SK-N-MC (cell line): ENCODE data around the gene SLC9A5.

Source experiments
- DNase-seq: peaks from one replicate; pipeline ENCODE4 v3.0.0-alpha.2; 2011; ENCODE audit warnings: low read depth, low spot score
- H3K27ac ChIP-seq: fragments of 200-600 bp; sonication (generic); 2 replicates; pipeline ENCODE4 v1.5.1; 2016; ENCODE audit warnings: mixed run types
- H3K36me3 ChIP-seq: fragments of 200-600 bp; sonication (generic); 2 replicates; pipeline ENCODE4 v1.6.1; 2017; ENCODE audit warnings: antibody characterized with exemption, low read length, mixed read lengths; ENCODE audit not compliant: insufficient read depth
- H3K4me3 ChIP-seq: fragments of 200-600 bp; sonication (generic); 2 replicates; pipeline ENCODE4 v1.5.1; 2016
- H3K9ac ChIP-seq: fragments of 200-600 bp; sonication (generic); 2 replicates; pipeline ENCODE4 v1.8.0; 2017; ENCODE audit warnings: mixed run types, mixed read lengths; ENCODE audit not compliant: insufficient read length
- H3K9me3 ChIP-seq: fragments of 200-600 bp; sonication (generic); 2 replicates; pipeline ENCODE4 v1.6.1; 2017; ENCODE audit warnings: low read depth, mild to moderate bottlenecking, antibody characterized with exemption, low read length, moderate library complexity, mixed read lengths
- EZH2 ChIP-seq: fragments of 200-600 bp; sonication (generic); IDR thresholded peaks from one replicate; pipeline ENCODE4 v1.6.1; 2017; ENCODE audit warnings: antibody characterized with exemption
- FOXP2 ChIP-seq: optimal IDR thresholded peaks from 2 replicates; pipeline ENCODE3; 2011; ENCODE audit warnings: mild to moderate bottlenecking, moderate library complexity; ENCODE audit not compliant: insufficient read depth; ENCODE audit errors: extremely low read length, control extremely low read depth
- POLR2AphosphoS5 ChIP-seq: IDR thresholded peaks from 2 replicates; pipeline ENCODE4 v1.6.1; 2012; ENCODE audit warnings: mild to moderate bottlenecking, low read depth, low read length, borderline replicate concordance

Gene SLC9A5

DNA sequence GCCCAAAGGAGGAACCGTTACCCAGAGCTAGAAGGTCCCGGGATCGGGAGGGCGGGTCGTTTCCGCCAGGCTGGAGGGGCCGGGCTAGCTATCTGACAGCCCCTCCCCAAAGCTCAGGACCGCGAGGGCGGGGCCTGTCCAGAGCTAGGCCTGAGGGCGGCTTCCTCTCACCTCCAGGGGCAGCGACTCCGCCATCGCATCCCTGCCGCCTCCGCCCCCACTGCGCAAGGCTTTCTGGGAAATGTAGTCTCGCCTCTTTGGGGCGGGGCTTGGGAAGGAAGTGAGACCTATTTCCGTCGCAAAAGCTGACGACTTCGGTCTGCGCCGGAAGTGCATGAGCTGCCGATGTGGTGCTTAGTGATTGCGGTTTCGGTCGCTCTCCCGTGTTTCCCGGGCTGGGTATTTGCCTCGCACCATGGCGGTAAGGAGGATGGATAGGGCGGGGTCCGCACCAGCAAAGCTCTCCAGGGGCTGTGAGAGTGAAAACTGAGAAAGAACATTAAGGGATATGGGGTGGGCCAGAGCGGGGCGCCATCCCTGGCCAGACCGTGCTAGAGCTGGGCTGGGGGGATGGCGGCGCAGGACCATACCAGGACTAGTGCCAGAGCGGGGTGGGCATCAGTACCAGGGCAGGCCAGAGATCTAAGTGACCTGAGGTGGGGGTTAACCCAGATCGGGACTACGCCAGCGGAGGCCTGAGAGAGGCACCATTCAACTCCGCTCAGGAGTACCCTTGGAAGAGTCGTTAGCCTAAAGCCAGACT, 21.8 kb upstream of the SLC9A5 start, which contains the start of gene TMEM208:
Gene TMEM208, plus strand, starts transcription at position 327 of the 763 bp plus-strand sequence. Its CDS starts 89 bp downstream, at position 416.
- Histone ChIP-seq H3K36me3 (no peaks in the 10 kb centered on the region; the same call in 1 of the 2 replicates), H3K9ac (peak within 1 kb of the TSS; percentile 85), H3K4me3 (peak within 1 kb of the TSS; percentile 88), H3K9me3 (no peaks in the 10 kb centered on the region), H3K27ac (no peak within 1 kb of the TSS)
- DNase-seq = no peak
- TF ChIP-seq FOXP2 = no peak
- TF ChIP-seq EZH2 = no peak
- TF ChIP-seq POLR2AphosphoS5 = peak; percentile 71; the same call in 1 of the 2 replicates

DNA sequence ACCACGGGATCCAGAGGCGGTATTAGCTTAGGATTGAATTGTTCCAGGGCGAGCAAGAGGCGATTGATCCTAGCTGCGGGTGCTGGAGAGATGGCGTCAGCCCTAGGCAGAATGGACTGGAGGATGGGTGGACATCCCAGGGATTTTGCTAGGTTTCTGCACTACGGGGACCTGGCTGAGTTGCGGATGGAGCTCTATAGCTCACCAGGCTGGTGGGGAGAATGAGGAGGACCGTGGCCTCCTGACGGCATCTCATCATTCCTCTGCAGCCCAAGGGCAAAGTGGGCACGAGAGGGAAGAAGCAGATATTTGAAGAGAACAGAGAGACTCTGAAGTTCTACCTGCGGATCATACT, 21.2 kb upstream of the SLC9A5 start:
- peak overlapping the region; percentile 88 for H3K4me3 ChIP-seq
- DNase-seq = no peak
- TF ChIP-seq POLR2AphosphoS5 (no peak), EZH2 (no peak), FOXP2 (no peak)
- H3K9ac ChIP-seq = peak overlapping the region; percentile 85
- no peak overlapping the region for H3K27ac ChIP-seq
- no peaks in the 10 kb centered on the region for H3K9me3 ChIP-seq
- no peaks in the 10 kb centered on the region; the same call in 1 of the 2 replicates for H3K36me3 ChIP-seq

DNA sequence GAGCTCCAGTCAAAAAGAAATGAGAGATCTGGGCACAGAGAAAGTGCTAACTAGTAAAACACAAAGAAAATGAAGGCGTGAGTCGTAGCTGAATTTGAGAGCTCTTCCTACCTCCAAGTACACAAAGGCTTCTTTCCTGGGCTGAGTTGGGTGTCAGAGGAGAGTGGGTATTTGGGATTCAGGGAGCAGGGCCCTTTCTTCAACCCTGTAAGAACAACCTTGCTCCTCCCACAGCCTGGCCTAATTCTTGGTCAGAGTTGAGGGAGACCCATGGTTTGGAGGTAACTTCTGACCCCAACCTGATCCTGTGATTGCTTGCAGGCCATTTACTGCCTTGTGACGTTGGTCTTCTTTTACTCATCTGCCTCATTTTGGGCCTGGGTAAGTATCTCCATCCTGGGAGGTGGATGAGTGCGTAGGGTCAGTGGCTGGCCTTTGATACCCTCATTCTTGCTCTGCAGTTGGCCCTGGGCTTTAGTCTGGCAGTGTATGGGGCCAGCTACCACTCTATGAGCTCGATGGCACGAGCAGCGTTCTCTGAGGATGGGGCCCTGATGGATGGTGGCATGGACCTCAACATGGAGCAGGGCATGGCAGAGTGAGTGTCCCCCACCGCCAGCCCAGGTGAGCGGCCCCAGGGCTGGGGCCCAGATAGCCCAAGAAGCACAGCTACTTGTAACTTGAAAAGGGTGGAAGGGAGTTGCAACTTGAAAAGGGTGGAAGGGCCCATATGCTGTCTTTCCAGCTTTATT, 20.6 kb upstream of the SLC9A5 start:
- no peak for TF ChIP-seq FOXP2
- no peak for TF ChIP-seq EZH2
- no peak for TF ChIP-seq POLR2AphosphoS5
- no peak for DNase-seq
- H3K36me3 ChIP-seq = no peaks in the 10 kb centered on the region; the same call in 1 of the 2 replicates
- H3K27ac ChIP-seq = no peak overlapping the region
- H3K4me3 ChIP-seq = peak overlapping the region; percentile 88
- no peak overlapping the region for H3K9ac ChIP-seq
- no peaks in the 10 kb centered on the region for H3K9me3 ChIP-seq

DNA sequence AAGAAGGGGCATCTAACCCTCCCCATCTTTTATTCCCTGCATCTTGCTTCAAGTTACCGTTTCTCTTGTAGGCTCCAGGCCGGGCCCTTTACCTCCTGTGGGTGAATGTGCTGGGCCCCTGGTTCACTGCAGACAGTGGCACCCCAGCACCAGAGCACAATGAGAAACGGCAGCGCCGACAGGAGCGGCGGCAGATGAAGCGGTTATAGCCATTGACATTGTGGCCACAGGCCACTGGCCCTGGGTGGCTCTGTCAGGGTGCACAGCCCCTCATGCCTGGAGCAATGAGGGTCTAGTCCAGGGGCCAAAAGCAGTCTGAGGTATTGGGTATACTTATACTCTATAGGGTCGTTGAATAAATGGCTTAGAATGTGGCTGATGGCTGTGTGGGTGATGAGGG, 19.9 kb upstream of the SLC9A5 start:
- DNase-seq = no peak
- TF ChIP-seq POLR2AphosphoS5 = no peak
- no peak for TF ChIP-seq FOXP2
- no peak for TF ChIP-seq EZH2
- Histone ChIP-seq H3K9ac (no peak overlapping the region), H3K27ac (no peak overlapping the region), H3K9me3 (no peaks in the 10 kb centered on the region), H3K36me3 (no peaks in the 10 kb centered on the region; the same call in 1 of the 2 replicates), H3K4me3 (no peak overlapping the region)

DNA sequence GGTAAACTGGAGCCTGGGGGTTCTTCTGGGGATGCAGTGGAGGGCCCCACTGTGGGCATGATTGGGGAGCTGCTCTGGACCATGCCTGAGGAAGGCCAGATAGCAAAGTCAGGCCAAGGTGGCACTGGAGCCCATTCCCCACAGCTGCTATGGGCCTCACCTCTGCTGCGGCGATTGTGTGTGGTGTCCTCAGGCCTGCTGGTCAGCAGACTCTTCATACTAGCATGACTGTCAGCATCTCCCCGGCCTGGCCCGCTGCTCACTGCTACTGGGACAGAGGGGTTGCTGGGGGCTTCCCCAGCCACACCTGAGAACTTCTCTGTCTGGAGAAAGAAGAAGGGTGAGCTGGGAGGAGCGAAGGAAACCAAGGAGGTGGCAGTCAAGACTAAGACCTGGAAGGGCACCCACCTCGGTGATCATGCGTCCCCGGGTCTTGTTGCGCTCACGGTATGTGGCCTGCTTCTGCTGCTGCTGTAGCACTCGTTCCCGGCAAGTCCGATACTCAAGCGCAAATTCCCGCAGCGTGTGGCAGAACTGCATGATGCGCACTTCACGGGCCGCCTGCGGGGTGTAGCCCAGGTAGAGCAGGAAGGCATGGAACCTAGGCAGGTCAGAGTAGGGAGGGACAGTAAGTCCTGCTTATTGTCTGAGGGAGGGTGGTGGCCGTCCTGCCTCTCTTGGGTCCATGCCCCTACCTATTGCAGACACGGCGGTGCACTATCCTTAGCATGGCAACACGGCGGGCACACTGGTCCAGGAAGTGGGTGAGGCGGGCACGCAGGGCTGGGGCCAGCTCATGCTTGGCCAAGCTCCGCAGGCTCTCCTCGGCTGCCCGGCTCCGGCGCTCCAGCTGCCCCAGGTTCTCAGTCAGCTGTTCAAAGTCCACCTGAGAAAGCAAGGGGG, 18.6 kb upstream of the SLC9A5 start:
- Histone ChIP-seq H3K9me3 (no peaks in the 10 kb centered on the region), H3K9ac (no peak overlapping the region), H3K36me3 (no peaks in the 10 kb centered on the region; the same call in 1 of the 2 replicates), H3K27ac (no peak overlapping the region), H3K4me3 (no peak overlapping the region)
- TF ChIP-seq FOXP2 = no peak
- TF ChIP-seq EZH2 = no peak
- TF ChIP-seq POLR2AphosphoS5 = no peak
- DNase-seq = no peak

DNA sequence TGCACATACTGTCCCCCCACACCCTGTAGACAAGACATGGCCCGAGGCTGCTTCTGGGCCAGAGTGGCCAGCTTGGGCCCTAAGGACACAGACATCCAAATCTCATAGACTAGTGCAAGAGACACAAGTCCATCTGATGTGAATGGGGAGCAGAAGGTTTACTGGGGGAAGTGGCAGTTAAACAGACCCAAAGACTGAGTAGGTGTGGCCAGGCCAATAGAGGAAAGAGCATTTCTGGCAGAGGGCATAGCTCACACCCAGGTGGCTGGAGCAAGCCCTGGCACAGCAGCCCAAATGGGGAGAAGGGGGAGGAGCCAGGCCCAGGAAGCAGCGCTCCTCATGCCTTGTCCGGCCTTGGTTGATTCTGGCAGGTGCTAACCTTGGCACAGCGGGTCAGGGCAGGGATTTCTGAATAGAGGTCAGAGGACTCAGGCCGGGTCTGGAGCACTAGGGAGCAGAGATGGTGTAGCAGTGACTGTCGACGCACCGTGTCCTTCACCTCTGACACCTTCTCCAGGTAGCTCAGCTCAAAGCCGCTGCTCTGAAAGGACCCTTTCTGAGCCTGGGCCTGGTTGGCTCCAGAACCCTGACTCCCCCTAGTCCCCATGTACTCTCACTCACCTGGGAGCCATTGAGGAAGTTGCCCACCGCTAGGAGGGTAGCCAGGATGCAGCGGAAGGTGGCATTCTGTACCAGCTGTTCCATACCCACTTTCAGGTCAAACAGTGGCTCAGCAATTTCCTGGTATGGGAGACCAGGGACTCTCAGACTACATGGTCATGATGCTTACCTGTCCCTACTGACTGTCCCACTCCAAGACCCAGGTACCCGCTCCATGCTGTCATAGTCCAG, 17.7 kb upstream of the SLC9A5 start:
- Histone ChIP-seq H3K9me3 (no peaks in the 10 kb centered on the region), H3K4me3 (no peak overlapping the region), H3K9ac (no peak overlapping the region), H3K36me3 (no peaks in the 10 kb centered on the region; the same call in 1 of the 2 replicates), H3K27ac (no peak overlapping the region)
- DNase-seq = no peak
- TF ChIP-seq EZH2 = no peak
- TF ChIP-seq POLR2AphosphoS5 = no peak
- TF ChIP-seq FOXP2 = no peak

DNA sequence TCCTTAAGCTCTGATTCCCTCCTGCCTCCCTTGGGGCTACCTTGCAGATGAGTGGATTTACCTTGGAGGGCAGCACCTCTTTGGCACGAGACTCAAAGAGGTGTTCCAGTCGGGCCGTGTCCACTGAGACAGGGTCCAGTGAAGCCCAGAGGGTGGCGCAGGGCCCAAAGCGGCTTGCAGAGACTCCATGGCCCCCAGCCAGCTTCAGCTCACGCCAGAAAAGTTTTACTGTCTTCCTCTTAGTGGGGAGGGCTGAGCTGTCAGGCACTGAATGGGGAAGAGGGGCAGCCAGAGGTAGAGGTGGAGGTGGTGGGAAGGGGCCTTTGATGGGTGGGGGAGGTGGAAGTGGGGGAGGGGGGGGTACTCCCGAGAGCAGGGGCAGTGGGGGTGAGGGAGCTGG, 15.2 kb upstream of the SLC9A5 start:
- Histone ChIP-seq H3K27ac (no peak overlapping the region), H3K4me3 (no peak overlapping the region), H3K36me3 (no peaks in the 10 kb centered on the region; the same call in 1 of the 2 replicates), H3K9ac (no peak overlapping the region), H3K9me3 (no peaks in the 10 kb centered on the region)
- no peak for TF ChIP-seq EZH2
- DNase-seq = no peak

DNA sequence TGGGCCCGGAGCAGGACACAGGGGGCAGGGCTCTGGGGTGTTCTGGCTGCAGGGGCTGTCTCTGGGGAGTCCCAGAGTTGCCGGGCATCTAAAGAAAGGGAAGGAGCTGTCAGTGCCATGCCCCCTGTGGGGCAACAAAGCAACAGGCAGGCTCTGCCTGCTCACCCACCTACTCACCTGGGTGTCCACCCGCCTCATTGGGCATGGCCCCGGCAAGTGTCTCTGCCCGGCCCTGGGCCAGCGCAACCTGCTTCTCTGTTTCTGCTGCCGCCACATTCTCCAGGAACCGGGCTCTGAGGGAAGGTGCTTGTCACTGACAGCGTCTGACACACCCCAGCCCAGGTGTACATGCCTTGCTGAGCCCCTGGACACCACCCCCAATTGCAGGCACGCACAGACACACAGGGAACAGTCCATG, 14.6 kb upstream of the SLC9A5 start:
- DNase-seq = no peak
- Histone ChIP-seq H3K27ac (no peak overlapping the region), H3K4me3 (no peak overlapping the region), H3K36me3 (no peaks in the 10 kb centered on the region; the same call in 1 of the 2 replicates), H3K9ac (no peak overlapping the region), H3K9me3 (no peaks in the 10 kb centered on the region)
- TF ChIP-seq POLR2AphosphoS5 (no peak), EZH2 (no peak), FOXP2 (no peak)
